COLO668 (cell line): Measurements from ENCODE around the gene CHCHD10.

Experiments used
- DNase-seq: peaks from one replicate; lab custom pipeline; 2025; ENCODE audit not compliant: unreplicated experiment; lab: John Stamatoyannopoulos, UW

CHCHD10 gene

DNA sequence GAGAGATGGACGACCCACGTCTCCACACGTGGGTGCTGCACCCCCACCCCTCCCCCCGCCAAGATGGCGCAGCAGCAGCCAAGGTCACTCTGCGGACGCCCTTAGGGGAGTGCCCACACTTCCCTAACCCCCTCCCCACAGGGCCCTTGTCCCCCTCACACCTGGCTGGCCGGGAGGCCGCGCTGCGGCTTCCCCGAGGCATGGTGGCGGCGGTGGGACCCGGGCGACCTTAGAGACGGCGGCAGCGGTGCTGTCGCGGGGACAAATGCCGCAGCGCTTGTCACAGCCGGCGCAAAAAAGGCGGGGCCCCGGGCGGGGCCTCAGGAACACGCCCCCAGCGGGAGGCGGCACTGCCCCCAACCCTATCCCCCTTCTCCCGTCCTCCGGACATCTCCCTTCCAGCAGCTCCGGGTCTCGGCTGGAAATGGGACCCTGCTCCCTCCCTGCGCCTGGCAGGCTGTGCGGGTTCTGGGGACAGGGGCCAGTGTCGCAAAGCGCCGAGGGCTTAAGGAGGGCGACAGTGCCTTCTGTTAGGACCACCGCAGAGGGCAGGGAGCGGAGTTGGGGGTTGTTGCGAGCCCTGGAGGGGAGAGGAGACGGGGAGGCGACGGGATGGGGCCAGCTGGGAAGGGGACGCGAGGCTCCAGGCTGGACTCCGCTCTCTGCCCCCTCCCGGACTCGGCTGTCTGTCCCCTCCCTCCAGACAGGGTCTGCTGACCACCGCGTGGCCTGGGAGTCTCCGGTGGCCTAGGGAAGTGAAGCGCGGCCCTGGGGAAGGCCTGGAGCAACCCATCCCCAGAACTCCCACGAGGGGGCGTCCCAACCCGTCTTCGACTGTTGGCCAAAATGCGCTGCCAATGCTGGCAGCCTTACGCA lies at the start of gene CHCHD10:
Gene CHCHD10, minus strand, starts transcription at position 300 of the 876 bp plus-strand sequence. Its CDS starts 98 bp downstream, at position 202.
- DNase-seq: peak; percentile 90

DNA sequence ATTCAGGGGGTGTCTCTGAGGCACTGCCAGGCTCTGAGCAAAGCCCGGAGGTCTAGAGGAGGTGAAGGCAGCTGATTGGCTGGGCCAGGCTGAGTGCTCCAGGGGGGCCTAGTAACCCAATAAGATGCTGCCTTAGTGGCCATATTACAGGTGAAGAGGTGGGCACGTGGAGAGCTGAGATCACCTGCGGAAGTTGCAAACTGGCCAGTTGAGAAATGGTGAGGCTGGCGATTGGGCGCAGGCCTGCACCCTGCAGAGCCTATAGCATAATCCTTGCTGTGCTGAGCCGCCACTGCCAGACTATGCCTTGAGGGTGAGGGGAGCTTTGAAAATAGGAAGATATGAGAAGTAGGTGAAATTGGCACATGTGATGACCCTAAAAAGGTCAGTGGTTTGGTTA lies 49.4 kb upstream of the CHCHD10 start:
- DNase-seq: no peak

DNA sequence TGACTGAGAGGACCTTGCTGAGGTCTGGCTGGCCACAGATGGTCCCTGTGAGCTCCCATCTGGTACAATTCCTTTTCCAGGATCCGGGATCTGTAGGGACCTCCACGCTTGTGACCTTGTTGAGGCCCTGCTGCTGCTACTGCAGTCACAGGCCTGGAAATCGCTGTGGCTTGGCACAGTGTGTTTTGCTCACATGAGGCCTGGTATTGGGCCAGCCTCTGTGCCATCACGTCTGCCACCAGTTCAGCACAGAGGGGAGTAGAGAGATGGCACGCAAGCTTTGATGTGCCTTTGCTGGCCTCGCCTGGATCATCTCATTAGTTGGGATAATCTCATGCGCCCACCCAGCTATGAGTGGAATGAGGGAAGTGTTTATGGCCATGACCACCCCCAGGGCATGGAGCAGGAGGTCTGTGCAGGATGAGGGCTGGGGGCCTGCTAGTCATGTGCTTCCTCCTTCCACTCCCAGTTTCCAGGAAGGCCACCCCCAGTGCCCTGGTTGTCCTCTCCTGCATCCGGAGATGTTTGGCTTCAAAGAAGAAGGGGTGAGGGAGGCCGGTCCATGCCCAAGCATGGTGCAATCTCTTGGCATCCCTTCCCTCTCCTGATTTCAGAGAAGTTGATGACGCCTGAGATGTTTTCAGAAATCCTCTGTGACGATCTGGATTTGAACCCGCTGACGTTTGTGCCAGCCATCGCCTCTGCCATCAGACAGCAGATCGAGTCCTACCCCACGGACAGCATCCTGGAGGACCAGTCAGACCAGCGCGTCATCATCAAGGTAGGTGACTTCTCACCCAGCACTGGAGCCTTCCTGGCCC lies 48.6 kb upstream of the CHCHD10 start:
- DNase-seq: no peak

DNA sequence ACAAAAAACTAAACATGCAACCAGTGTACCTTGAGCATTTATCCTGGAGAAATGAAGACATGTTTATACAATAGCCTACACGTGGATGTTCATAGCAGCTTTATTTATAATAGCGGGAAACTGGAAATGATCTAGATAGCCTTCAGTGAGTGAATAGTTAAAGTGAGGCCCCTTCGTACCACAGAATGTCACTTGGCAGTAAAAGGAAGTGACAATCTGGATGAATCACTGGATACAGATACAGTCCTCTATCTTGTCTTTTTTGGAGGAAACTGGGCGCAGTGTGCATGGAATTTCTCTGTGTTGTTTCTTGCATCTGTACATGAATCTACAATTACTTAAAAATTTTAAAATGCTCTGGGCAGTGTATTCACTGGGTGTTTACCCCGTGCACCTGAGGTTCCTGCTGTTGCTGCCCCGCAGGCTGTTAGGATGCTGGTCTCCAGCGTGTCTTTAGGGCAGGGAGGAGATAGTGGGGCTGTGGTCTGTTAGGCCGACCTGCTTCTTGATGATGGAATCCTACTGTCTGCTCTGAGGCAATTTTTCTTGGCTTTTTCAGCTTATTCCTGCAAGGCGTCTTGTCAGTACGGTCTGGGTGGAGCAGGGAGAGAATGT lies 47.9 kb upstream of the CHCHD10 start:
- DNase-seq: no peak

DNA sequence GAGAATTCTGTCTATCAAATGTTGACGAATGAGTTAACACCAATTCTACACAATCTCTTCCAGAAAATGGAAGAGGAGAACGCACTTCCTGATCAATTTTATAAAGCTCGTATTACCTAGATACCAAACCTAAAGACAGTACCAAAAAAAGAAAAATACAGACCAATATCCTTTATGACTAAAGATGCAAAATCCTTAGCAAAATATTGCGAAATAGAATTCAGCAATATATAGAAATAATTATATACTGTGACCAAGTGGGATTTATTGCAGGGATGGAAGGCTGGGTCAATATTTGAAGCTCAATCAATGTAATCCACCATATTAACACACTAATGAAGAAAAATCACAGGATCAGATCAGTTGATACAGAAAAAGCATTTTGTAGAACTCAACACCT lies 44.6 kb upstream of the CHCHD10 start:
- no peak for DNase-seq

DNA sequence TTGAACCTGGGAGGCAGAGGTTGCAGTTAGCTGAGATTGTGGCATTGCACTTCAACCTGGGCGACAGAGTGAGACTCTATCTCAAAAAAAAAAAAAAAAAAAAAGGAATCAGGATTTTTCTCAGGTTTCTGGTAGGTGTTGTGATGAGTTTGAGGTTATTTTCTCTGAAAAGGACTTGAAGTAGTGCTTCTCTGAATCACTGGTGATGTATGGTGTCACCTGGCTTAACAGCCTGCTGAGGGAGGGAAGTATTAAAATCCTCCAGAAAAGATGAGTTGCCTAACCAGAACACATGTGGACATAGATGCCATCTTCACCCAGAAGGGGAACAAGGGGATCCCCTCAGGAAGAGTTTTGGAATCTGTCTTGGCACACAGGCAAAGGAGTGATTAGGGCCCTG lies 39.1 kb upstream of the CHCHD10 start:
- DNase-seq: no peak

DNA sequence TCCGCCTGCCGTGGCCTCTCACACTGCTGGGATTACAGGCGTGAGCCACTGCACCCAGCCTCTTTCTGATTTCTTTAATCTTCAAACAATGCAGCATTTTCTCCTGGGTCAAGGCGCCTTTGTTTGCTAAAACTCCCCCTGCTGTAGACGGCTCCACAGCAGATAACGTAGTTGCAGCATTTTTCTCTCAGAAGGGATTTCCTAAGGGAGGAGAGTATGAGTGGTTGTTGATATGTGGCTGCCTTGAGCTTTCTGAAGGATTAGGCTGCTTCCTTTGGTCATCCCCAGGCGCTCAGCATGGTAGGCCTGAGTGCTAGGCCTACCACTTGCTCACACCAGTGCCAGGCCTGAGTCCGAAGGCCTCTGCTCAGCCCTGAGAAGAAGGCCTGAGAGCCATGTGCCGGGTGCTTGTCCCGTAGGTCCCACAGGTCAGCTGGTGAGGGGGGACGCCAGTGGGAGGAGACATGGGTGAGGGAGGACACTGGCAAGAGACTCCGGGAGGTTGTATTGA lies 37.1 kb upstream of the CHCHD10 start:
- DNase-seq: no peak

DNA sequence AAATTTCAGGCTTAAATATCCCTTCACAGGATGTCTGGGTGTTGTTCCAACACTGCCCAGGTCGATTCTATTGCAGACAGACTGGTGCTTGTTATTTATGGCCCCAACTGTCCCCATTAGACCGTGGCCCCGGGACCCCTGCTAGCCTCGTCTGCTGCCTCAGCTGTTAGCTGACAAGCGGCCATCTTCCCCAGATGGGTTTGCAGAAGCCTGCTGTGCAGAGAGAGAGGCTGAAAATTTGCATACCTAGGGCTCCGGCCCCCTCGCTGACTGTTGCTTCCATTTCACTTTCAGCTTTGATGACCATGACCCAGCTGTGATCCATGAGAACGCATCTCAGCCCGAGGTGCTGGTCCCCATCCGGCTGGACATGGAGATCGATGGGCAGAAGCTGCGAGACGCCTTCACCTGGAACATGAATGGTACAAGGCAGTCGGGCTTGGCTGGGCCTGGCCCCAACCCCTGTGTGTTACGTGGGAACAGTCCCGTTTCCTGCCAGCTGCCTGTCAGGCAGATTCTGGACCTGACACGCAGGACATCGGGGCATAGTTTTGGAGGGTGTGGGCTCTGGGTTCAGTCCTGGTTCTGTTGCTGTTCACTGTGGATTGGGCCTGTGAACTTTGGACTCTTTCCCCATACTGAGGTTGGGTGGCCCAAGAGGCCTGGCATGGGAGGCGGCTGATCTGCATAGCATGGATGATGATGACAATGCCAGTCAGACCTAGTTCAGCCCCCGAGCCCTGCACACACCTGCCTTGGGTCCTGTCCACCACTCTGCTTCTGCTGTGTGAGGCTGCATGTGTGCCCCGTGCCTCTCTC lies 35.4 kb upstream of the CHCHD10 start:
- DNase-seq: no peak

DNA sequence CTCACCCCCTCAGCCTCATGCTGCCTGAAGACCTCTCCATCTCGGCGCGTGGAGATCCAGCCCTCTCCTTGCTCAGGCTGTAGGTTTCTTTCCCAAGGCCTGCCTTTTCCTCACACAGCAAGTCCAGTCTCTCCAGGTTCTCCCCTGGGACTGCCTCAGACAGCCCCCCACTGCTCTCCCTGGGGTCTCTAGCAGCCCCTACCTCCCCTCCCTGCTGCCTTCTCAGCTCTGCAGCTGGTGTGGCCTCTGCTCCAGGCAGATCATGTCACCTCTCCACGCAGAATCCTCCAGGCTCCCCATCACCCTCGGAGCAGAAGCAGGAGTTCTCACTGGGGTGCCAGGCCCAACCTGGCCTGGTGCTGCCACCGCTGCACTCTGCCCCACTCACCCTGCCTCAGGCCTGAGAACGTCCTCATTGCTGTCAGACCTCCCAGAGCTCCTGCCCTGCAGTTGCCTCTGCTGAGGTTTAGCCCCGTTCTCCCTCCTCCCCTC lies 34.2 kb upstream of the CHCHD10 start:
- no peak for DNase-seq

DNA sequence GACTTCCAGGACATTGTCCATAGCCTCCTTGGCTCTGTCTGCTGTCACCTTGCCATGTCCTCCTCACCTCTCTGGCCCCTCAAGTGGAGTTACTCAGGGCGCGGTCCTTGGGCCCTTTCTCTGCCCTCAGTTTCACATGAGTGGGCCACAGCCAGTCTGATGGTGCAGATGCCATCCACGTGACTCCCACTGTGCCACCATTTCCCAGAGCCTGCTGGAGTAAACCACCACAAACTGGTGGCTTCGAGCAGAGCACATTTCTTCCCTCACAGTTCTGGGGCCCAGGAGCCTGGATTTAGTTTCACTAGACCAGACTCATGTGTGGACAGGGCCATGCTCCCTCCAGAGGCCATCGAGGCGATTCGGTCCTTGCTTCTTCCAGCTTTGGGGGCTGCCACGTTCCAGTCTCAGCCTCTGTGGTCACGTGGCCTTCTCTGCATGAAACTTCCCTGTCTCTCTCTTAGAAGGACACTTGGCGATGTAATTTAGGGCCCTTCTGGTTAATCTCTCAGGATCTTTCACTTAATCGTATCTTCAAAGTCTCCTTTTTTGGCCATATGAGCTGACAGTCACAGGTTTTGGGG lies 33.6 kb upstream of the CHCHD10 start:
- no peak for DNase-seq

DNA sequence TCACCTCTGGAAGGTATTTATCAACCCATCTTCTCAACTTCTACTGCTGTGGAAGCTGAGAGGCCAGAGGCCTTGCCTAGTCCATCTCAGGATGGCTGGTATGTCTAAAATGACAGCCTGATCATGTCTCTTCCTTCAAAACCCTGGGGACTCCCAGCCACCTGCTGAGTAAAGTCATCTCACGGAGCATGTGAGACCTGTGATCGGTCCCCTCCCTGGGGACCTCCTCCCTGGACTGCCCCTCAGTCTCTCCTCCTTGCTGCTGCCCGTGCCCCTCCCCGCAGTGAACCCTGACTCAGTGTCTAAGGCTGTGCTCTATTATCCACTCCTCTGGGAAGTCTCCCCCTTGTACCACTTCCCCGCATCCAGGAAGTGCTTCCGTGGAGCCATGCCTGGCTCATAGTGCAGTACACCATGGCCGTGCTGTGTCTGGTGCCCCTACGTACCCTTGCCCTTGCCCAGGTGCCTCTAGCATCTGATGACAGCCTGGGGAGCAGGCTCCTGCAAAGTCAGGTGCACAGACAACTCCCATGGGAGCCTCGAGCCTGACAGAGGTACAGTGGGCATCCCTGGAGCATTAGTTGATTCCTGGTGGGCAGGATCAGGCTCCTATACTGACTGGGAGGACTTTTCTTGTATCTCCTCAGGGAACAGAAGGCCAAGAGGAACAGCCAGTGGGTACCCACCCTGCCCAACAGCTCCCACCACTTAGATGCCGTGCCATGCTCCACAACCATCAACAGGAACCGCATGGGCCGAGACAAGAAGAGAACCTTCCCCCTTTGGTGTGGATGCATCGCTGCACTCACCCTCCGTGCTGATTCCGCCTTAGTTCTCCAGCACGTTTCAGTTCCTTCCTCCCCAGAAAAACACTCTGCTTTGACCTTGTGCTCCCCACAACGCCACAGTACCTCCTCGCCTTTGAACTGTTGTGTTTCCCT lies 32.8 kb upstream of the CHCHD10 start:
- no peak for DNase-seq

DNA sequence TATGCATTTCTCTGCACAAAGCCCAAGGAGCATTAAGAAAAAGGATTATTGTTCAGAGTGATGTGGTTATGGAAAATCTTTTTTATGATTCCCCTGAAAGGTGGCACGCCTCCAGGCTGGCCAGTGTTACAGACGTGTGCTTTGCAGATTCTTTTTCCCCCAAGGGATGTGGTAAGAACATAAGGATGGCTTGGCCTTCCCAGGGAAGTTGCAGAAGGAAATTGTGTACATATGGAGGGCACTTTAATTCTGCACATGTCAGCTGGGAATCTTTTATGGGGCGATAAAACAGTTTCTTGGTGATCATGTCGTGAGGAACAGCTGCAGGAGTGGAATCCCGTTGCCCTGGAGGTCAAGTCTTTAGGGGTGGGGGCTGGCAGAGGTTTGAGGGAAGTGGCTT lies 28.7 kb upstream of the CHCHD10 start:
- no peak for DNase-seq

DNA sequence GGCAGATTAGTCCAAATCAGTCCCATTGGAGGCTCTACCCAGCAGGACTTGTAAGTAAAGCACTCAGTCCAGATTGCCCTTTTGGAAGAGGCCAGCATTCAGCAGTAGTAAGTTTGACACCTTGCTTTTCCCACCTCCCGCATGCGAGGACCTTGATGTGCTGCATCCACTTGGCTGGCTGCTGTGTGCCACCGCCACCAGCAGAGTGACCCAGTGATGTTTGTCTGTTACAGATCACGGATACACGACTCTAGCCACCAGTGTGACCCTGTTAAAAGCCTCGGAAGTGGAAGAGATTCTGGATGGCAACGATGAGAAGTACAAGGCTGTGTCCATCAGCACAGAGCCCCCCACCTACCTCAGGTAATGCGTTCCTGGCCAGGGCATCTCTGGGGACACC lies 25.6 kb upstream of the CHCHD10 start:
- no peak for DNase-seq

DNA sequence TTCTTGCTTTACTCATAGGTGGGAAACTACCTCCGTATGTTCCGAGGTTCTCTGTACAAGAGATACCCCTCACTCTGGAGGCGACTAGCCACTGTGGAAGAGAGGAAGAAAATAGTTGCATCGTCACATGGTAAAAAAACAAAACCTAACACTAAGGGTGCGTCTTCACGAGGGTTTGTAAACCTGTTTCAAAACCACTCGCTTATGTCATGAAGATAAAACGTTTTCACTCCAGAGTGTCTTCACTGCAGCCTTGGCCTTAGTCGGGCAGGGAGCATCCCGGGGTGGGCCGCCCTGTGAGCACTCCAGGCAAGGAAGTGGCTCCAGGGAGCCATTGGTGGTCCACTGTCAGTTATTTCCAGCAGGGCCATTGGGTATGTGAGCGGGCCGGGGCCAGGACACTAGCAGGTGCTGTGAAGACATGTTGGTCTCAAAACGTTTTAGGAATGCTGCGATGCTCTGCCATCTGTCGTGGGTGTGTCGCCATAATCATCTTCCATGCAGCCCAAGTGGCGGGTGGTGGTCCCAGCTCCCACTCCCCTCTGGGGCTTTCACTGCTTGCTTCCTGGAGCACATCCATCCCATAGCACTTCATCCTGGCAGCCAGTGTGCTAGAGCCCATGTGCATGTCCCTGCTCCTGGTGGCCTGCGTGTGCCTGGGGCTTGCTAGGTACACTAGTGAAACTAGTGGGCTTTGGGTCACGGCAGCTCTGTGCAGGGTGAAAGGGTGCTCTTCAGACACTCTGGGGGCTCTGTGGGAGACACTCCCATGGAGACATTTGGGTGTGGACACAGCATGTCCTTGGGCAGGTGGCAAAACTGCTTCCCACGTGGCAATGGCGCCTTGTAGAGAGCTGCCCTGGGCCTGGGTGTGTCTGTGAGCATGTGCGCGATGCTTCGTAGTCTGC lies 24.2 kb upstream of the CHCHD10 start:
- no peak for DNase-seq

DNA sequence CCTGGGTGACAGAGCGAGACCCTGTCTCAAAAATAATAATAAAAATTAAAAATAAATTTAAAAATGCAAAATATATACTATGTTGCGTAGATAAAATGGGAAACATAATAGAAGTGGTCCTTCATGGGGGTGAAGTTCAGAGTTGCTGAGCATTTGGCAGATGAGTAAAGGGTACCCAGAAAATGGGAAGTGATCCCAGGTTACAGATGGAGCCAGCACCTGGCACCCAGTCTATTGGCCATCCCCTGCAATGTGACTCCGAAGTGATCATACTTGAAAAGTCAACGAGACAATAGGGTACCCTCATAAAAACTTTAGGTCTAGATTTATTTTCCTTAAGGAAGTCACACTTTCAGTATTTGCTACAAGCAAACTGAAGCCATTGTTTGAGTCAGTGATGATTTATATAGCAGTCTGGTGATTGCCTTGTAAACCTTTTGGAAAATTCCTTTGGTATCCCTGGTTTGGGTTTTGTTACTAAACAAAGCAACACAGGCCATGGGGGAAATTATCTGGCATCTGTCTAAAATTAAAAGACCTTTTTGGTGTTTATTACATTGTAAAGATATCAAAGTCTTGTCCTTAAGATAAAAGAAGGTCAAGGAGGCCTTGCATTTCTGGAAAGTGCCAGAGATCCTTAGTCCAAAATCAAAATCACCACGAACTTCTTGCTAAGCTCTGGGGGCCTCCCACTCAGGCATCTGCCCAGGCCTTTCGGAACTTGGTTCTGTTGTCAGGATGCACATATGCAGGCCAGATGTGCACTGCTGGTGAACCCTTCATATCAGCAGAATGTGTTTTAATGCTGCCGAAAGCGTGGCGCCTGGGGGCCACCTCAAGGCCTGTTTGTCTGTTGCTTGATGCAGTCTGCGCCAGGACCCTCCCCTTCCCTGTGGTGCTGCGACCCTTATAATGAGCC lies 23.3 kb upstream of the CHCHD10 start:
- DNase-seq: no peak

DNA sequence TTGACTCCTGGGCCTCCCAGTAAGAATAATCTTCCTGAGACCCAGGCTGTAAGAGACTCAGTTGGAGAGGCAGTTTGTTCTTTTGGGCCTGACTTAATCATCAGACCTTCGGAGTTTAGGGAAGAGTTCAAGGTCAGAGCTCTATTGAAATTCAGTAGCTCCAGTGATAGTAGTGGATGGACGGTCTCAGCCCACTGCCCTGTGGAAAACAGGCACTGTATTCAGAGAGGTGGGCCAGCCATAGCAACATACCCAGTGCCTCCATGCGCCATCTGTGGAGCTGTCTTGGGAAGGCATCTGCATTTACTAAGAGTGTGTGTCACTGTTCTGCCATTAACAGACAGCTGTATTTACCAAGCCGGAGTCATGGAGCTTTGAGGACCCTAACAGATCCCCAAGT lies 21.9 kb upstream of the CHCHD10 start:
- peak; percentile 47 for DNase-seq

DNA sequence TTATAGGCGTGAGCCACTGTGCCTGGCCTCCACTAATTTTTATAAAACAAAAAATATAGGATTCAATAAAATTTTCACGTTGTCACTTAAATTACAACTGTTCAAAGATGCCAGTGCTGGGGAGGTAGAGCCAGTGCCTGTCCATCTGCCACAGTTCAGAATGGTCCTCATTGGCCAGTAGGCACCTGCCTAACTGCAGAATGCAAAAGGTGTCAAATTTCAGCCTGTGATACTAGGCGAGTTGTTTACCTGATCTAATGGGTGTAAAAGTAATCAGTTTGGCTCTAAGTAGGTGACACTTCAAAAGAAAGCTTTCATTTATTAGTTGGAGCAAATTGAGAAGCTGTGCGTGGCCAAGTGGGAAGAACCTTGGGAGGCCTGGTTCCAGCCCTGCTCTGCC lies 21.3 kb upstream of the CHCHD10 start:
- DNase-seq: peak; percentile 43
